COLO668 (cell line): ENCODE results near the gene COL11A1.
"Not testable (repeated sequence)": the region's sequence is repeated elsewhere in the genome, so short reads cannot be mapped to it uniquely, and the experiment has no call there.

ENCODE experiments used
- DNase-seq: peaks from one replicate; lab custom pipeline; 2025; ENCODE audit not compliant: unreplicated experiment; lab: John Stamatoyannopoulos, UW

COL11A1 gene

DNA sequence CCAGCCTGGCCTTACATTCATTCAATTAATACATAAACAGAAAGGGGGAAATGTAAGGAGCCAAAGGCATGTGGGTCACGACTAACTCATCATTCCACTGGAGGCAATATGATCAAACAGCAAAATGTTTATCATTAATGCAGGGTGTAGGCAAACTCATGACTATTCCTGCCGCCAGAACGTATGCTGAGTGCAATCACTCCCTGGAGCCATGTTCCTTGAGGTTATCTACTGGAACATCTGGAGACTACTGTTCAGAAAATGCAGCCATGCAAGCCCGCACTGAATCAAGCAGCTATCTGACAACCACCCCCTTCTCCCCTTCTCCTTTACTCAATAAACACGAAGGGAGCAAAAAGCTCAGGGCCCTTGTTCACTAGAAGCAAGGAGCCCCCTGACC lies 267.6 kb downstream of the COL11A1 start:
- DNase-seq: no peak

DNA sequence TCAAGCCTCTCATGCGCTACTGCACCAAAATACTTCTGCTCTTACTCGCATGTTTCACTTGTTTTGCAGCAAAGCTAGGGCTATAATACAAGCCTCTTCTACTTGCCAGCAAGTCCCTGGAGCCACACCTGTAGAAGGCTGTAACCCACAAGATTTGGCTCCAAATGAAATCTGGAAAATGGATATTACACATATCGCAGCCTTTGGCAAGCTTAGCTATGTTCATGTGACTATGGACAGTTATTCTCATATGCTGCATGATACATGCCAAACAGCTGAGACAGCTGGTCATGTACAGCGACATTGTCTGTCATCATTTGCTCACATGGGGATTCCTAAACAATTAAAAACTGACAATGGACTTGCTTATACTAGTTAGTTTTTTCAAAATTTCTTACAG lies 270.3 kb downstream of the COL11A1 start:
- no peak for DNase-seq

DNA sequence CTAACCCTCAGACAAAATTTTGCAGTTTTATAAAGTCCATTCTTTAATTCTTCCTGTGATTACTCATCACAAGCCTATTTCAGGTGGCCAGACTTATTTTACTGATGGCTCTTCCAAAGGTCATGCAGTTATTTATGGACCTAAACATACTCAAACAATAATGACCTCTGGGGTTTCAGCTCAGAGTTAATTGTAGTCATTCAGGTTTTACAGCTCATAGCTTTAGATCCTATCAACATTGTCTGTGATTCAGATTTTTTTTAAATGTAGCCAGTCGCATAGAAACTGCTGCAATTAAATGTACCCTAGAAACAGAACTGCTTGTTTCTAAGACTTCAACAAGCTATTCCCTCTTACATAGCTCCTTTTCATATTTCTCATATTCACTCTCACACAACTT lies 270.8 kb downstream of the COL11A1 start:
- no peak for DNase-seq

DNA sequence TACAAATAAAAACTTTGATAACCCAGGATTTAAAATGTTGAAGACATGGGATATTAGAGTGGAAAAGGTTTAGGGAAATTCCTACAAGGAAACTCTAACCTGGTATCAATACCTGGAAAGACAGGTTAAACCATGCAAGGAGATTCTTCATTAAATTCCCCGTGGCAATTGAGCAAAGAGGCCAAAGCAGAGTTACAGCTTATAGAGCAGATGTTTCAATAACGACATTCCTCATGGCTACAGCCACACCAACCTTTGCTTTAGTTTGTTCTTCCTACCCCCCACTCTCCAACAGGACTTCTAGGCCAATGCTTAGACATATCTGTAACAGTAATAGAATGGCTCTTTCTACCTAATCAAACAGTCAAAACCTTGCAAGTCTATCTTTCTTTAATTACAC lies 271.3 kb downstream of the COL11A1 start:
- DNase-seq: no peak

DNA sequence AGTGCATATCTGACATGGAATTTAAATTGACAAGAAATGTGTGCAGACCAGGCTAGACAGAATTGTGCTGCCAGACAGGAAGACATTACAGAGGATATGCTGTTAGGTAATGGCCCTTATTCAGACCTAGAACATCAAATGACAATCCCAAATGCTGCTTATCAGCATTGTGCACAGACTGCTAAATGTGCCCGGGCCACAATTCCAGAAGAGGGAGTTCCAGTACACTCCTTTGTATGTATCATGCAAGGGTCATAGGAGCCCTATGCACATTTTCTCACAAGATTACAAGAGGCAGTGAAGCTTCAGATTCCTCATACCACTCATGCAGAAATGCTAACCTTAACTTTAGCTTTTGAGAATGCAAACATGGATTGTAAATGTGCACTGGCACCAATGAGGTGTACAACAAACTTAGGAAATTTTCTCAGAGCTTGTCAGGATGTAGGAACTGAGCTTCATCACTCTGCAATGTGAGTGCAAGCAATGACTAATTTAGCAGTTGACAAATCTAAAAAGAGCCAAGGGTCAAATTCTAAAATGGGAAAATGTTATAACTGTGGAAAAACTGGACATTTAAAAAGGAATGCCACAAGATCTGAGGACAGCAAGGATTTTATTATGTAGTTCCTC lies 273.5 kb downstream of the COL11A1 start:
- DNase-seq: no peak

DNA sequence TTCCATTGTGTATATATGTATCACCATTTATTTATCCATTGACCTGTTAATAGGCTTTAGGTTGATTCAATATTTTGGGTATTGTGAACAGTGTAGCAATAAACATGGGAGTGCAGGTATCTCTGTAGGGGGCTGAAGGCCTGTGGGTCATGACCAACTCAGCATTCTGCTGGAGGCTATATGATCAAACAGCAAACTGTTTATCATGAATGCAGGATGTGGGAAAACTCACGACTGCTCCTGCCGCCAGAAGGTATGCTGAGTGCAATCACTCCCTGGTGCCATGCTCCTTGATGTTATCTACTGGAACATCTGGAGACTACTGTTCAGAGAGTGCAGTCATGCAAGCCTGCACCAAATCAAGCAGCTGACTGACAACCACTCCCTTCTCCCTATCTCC lies 275.2 kb downstream of the COL11A1 start:
- no peak for DNase-seq

DNA sequence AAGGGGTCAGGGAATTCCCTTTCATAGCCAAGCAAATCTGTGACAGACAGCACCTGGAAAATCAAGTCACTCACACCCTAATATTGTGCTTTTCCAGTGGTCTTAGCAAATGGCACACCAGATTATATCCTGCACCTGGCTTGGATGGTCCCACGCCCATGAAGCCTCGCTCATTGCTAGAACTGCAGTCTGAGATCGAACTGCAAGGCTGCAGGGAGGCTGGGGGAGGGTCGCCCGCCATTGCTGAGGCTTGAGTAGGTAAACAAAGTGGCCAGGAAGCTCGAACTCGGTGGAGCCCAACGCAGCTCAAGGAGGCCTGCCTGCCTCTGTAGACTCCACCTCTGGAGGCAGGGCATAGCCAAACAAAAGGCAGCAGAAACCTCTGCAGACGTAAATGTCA lies 281.6 kb downstream of the COL11A1 start:
- not testable (repeated sequence) for DNase-seq
